ENCODE data around the gene CCDC187. TPM values are rescaled to one million over a fixed set of nuclear protein-coding genes. Genes with fewer than 3 reads are reported as not detected.

CCDC187 gene
- total and polyA plus RNA-seq, 2 of the 4 experiments (the other 2 are of a cell fraction) = not detected

GRCh38 chr9:136260936-136261472 is 42.9 kb downstream of the CCDC187 start:
- no peak for DNase-seq
- ChIA-PET CTCF (no interaction called here), POLR2A (ENCODE audit: unreplicated experiment) (no interaction called here)
- dilution Hi-C loops (cut with HindIII; ENCODE audit: low sequenced_read_pairs, unreplicated experiment) = no loop called here
- Histone ChIP-seq H2AK5ac (ENCODE audit: low read depth, low read length) (no peak overlapping the region), H3K18ac (ENCODE audit: low read depth, low read length) (no peak overlapping the region), H2BK15ac (ENCODE audit: low read depth, low read length) (no peak overlapping the region), H4K20me1 (ENCODE audit: insufficient read depth, low read length) (no peaks in the 10 kb centered on the region), H3K23ac (ENCODE audit: low read depth, low read length) (no peak overlapping the region), H3K4me1 (ENCODE audit: control insufficient read depth, insufficient read depth, low read length) (no peaks in the 10 kb centered on the region), H3K4me3 (ENCODE audit: insufficient read depth, low read depth, low read length) (no peak overlapping the region), H3K9me1 (ENCODE audit: insufficient read depth, low read length) (no peaks in the 10 kb centered on the region), H3K4ac (ENCODE audit: low read depth, low read length) (no peak overlapping the region), H3K27ac (ENCODE audit: insufficient read depth, low read length) (no peak overlapping the region), H2BK120ac (ENCODE audit: low read depth, low read length) (no peak overlapping the region), H4K8ac (ENCODE audit: low read depth in 2 of 2, low read length in 2 of 2) (no peak overlapping the region), H3K79me1 (ENCODE audit: low read depth in 1 of 2, low read length in 2 of 2) (no peaks in the 10 kb centered on the region), H3K9me3 (ENCODE audit: control insufficient read depth, insufficient read depth, low read length) (no peaks in the 10 kb centered on the region), H4K91ac (ENCODE audit: insufficient read depth, low read depth, low read length) (no peak overlapping the region), H2AFZ (replicated peaks; ENCODE audit: low read length, poor library complexity) (no peak overlapping the region), H3K14ac (replicated peaks; ENCODE audit: low read depth, low read length) (no peak overlapping the region), H3K9ac (ENCODE audit: low read depth, low read length) (no peak overlapping the region), H2BK20ac (ENCODE audit: low read depth, low read length) (no peak overlapping the region), H2BK5ac (ENCODE audit: low read depth, low read length, poor library complexity, severe bottlenecking) (no peak overlapping the region), H3K27me3 (ENCODE audit: control insufficient read depth, insufficient read depth, low read length) (peaks cover 28% of the 10 kb centered on the region), H4K5ac (ENCODE audit: low read depth, low read length) (no peak overlapping the region), H3K4me2 (ENCODE audit: low read depth, low read length) (no peak overlapping the region), H3K36me3 (ENCODE audit: control insufficient read depth, insufficient read depth, low read length) (no peaks in the 10 kb centered on the region), H2AK9ac (replicated peaks; ENCODE audit: low read depth, low read length, poor library complexity) (no peak overlapping the region), H3K56ac (ENCODE audit: extremely low read depth, insufficient read depth, low read length) (no peak overlapping the region)
- TF ChIP-seq NFE2L2 (IDR thresholded peaks at IDR 0.05; ENCODE audit: low read depth, low read length) (no peak), MAFK (IDR thresholded peaks at IDR 0.05; ENCODE audit: low read depth, low read length) (no peak), RFX5 (IDR thresholded peaks at IDR 0.05; ENCODE audit: low read depth, low read length) (no peak), BHLHE40 (IDR thresholded peaks at IDR 0.05; ENCODE audit: low read depth, low read length) (no peak), FOS (IDR thresholded peaks at IDR 0.05; ENCODE audit: low read depth, low read length) (no peak), RCOR1 (IDR thresholded peaks at IDR 0.05; ENCODE audit: insufficient replicate concordance, low read length) (no peak), USF2 (IDR thresholded peaks at IDR 0.05; ENCODE audit: low read depth, low read length) (no peak), CHD1 (IDR thresholded peaks at IDR 0.05; ENCODE audit: low read depth, low read length) (no peak), MAZ (IDR thresholded peaks at IDR 0.05; ENCODE audit: borderline replicate concordance, low read depth, low read length) (no peak), RAD21 (IDR thresholded peaks at IDR 0.05; ENCODE audit: low read length) (no peak), POLR2A (IDR thresholded peaks at IDR 0.05; ENCODE audit: low read depth, low read length) (no peak), SMC3 (IDR thresholded peaks at IDR 0.05; ENCODE audit: low read depth, low read length) (no peak)
- TF ChIP-seq, protein P1, sequence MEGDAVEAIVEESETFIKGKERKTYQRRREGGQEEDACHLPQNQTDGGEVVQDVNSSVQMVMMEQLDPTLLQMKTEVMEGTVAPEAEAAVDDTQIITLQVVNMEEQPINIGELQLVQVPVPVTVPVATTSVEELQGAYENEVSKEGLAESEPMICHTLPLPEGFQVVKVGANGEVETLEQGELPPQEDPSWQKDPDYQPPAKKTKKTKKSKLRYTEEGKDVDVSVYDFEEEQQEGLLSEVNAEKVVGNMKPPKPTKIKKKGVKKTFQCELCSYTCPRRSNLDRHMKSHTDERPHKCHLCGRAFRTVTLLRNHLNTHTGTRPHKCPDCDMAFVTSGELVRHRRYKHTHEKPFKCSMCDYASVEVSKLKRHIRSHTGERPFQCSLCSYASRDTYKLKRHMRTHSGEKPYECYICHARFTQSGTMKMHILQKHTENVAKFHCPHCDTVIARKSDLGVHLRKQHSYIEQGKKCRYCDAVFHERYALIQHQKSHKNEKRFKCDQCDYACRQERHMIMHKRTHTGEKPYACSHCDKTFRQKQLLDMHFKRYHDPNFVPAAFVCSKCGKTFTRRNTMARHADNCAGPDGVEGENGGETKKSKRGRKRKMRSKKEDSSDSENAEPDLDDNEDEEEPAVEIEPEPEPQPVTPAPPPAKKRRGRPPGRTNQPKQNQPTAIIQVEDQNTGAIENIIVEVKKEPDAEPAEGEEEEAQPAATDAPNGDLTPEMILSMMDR (conservative IDR thresholded peaks at IDR 0.05; ENCODE audit: low read depth, low read length) = no peak
- WGBS, 2 experiments (ENCODE audit: extremely low coverage in 2 of 2, insufficient read length in 1 of 2) = 76% methylated on average over 3 of the region's 20 CpGs; no CpG with 5 or more reads in 1 of the 2 experiments
- ATAC-seq (ENCODE audit: low read depth) = no peak
- intact Hi-C loops (cut with micrococcal nuclease) = no loop called here
- in situ Hi-C loops (cut with MboI; ENCODE audit: low sequenced_read_pairs) = no loop called here
- BruUV-seq (replicated peaks) = no TSS peak
